GM11168 (cell line): Measurements from ENCODE around the gene ASGR2.

ENCODE experiments used
- in situ Hi-C: fragments of 300-500 bp; cut with MboI; formaldehyde crosslinking; loops from one replicate; pipeline ENCODE4 v1.12.0; 2022; ENCODE audit warnings: low sequenced_read_pairs; ENCODE audit not compliant: unreplicated experiment

The ASGR2 gene

DNA sequence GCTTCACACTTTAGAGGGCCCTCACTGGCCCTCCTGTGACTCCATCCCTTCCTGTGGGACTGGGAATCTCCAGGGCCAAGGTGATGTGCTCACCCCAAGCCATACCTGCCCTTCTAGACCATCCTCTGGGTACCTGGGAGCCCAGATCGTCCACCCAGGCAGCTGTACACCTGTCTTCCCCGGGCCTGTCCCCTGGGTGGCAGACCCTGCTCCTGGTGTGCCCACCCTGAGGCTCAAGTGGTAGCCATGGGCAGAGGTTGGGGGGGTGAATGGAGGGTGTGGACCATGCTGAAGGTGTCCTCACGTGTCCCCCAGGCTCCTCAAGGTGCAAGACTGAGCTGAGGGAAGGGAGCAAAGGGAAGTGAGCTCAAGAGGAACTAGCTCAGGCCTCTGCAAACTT, 43.9 kb downstream of the ASGR2 start:
- in situ Hi-C loops, result no loop called here

DNA sequence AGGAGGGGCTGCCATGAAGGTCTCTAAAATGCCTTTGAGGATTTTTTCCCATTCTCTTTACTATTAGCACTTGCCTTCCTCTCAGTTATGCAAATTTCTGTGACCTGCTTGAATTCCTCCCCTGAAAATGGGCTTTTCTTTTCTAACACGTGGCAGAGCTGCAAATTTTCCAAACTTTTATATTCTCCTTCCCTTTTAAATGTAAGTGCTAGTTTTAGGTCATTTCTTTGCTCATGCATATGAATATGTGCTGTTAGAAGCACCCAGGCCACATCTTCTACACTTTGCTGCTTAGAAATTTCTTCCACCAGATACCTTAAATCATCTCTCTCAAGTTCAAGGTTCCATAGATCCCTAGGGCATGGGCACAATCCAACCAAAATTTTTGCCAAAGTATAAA, 46.4 kb downstream of the ASGR2 start:
- in situ Hi-C loops, result no loop called here

DNA sequence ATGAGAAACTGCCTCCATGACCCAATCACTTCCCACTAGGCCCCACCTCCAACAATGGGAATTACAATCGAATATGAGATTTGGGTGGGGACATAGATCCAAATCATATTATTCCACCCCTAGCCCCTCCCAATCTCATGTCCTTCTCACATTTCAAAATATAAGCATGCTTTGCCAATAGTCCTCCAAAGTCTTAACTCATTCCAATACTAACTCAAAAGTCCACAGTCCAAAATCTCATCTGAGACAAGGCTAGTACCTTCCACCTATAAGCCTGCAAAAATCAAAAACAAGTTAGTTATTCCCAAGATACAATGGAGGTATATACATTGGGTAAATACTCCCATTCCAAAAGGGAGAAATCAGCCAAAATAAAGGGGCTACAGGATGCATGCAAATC, 47.4 kb downstream of the ASGR2 start:
- in situ Hi-C loops, result no loop called here

DNA sequence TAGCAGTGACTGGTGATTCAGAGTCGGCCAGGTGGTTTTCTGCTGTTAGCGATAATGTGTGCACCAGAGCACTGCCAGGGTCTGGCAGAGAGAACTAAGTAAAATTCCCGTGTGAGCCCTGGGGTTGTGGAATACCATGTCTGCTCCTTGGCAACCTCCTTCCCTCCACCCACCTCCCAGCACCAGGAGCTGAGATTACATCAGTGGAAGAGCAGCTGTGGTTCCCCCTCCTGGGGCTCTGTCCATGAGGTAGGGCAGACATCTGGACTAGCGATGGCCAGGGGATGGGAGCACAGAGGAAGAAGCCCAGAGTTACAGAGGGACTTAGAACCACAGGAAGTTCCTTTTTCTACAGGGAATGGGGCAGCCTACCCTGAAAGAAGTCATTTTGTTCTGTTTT, 50.4 kb downstream of the ASGR2 start:
- in situ Hi-C loops, result no loop called here

DNA sequence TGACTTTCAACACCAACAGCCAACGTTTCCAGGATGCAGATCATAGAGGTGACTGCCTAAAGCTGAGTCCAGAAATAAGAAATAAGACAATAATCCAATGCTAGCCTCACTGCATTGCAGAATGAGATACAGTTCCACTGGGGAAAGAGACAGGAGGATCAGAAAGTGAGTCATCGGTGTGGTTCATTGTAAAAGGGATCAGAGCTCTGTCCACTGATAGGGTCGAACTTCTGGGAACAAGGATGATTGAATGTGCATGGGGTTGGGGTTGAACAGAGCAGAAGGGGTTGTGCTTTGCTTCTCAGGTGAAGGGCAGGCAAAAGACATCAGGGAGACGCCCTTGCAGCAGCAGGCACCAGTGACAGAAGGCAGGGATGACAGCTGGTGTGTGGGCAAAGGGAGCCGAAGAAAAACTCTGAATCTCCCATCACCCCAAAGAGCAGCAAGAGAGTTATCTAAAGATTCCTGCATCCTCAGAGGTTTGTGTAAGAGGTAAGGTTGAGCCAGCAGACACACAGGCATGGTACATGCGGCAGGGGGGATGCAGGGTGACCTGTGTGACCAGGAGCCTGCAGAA, 51.0 kb downstream of the ASGR2 start:
- in situ Hi-C loops, result no loop called here

DNA sequence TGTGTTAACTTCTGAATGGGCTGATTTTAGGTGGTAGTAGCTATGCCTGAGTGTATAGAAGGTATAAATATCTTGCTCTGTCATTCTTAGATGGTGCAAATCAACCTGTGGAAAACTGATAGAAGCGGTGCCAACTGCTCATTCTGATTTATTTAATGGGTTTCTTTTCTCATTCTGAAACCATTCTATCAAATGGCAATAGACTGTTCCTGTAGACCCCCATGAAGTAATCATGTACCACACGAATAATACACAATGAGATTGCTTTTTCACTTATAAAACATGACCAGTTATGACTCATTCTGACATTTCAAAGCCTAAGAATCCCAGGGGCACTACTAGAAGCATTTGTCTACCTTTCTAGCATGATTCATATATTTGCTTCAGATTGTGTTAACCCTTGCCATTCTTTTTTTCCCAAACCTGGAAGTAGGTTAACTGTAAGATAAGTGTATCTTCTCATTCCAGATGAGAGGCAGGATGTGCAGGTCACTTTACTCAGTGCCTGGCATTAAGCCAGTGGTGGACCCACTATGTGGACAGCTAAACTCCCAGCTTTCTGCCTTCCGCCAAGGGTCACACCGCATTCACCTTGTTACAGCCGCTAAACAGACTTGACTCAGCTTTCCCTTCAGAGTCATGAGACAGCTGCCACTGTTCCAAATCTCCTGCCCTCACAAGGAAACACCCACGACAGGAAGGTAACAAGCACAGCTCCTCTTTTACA, 54.3 kb downstream of the ASGR2 start:
- in situ Hi-C loops, result no loop called here

DNA sequence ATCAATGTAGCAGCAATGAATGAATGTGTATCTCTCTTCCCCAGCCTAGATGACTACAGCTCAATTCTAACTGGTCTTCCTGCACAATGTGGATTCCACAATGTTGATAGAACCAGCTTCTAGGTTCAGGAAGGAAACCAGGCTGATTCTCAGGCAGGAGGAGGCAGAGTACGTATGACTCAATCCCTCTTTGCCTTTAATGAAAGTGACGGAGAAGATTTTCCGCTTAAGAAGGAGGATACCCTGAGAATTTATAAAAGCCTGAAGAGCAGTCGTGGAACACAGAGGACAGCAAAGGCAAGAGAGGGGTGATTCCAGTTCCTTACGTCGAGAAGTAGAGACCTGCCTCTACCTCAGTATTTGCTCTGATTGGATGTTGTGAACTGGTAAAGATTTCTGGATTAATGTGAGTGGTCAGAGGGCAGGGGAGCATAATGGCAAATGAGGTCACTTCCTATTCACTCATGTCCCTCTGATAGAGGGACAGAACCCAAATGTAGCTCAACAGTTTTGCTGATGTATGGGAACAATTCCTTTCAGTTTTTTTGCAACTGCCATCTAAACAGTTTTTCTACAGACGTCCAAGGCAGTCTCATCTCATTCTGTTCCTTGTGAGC, 55.7 kb downstream of the ASGR2 start:
- in situ Hi-C loops, result no loop called here

DNA sequence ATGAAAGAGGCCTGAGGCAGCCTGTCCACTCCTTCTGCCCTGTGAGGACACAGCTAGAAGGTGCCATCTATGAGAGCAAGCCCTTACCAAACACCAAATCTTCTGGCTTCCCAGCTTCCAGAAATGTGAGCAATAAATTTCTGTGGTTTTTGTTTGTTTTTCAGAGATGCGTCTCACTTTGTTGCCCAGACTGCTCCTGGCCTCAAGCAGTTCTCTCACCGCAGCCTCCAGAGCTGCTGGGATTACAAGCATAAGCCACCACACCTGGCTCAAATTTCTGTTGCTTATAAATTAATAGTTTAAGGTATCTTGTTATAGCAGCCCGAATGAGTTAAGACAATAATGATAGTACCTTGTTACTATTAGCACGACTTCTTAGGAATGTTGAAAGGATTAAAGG, 58.2 kb downstream of the ASGR2 start:
- in situ Hi-C loops, result no loop called here
